Uterus (tissue), 4 donors: ENCODE results near the gene TMEM178A. TPM values are rescaled to one million over a fixed set of nuclear protein-coding genes. Genes with fewer than 3 reads are reported as not detected.

Experiments used
- DNase-seq, 2 donors: peaks; one replicate each; pipeline ENCODE4 v3.0.0-alpha.2; 2019 to 2020
- H3K27ac ChIP-seq, 2 donors: fragments of 200-600 bp; sonication (generic); 1 replicate in 1 of 2; 2 replicates in 1 of 2; pipeline ENCODE4 v1.5.1; 2016 to 2018
- H3K27me3 ChIP-seq, 2 donors: fragments of 200-600 bp; sonication (generic); one replicate each; pipeline ENCODE4 v1.5.1; 2018 to 2019; ENCODE audit warnings: control low read depth in 1 of 2
- H3K36me3 ChIP-seq, 2 donors: fragments of 200-600 bp; sonication (generic); one replicate each; pipeline ENCODE4 v1.5.1; 2019; ENCODE audit warnings: control low read depth in 1 of 2
- H3K4me1 ChIP-seq, 2 donors: fragments of 200-600 bp; sonication (generic); one replicate each; pipeline ENCODE4 v1.5.1; 2018 to 2019; ENCODE audit warnings: control low read depth in 1 of 2
- H3K4me3 ChIP-seq, 2 donors: fragments of 200-600 bp; sonication (generic); 1 replicate in 1 of 2; 2 replicates in 1 of 2; pipeline ENCODE4 v1.5.1; 2018 to 2019; ENCODE audit warnings: mild to moderate bottlenecking in 1 of 2
- H3K9me3 ChIP-seq, 2 donors: fragments of 200-600 bp; sonication (generic); one replicate each; pipeline ENCODE4 v1.5.1; 2019; ENCODE audit warnings: control low read depth in 1 of 2
- CTCF ChIP-seq, 4 experiments: fragments of 200-600 bp in 2 of 4; fragments of 450-650 bp in 2 of 4; sonication (generic) in 2 of 4; IDR thresholded peaks; one replicate each; pipeline ENCODE4 v1.5.1; 2016 to 2019; ENCODE audit warnings: antibody characterized with exemption in 4 of 4, mild to moderate bottlenecking in 2 of 4, moderate library complexity in 1 of 4
- POLR2A ChIP-seq, 2 donors: fragments of 450-650 bp; IDR thresholded peaks; one replicate each; pipeline ENCODE4 v1.6.1; 2016; ENCODE audit warnings: antibody characterized with exemption in 2 of 2, mild to moderate bottlenecking in 1 of 2, moderate library complexity in 1 of 2
- intact Hi-C: fragments of 100-400 bp; cut with DNase I; formaldehyde crosslinking; loops from one replicate; pipeline ENCODE4 v1.15.1; 2023; ENCODE audit warnings: low total_unique reads
- total RNA-seq, 4 donors: library from RNA; depleted of rRNA in 3 of 4; stranded (reverse); fragments of >200 nt in 3 of 4; gene quantifications; one replicate each; pipeline versions ENCODE4 v1.1.0 to v1.2.4, GENCODE V29; 2014 to 2023
- donor health status: DM: yes; HTN: yes; CAD: no.

TMEM178A gene
- total RNA-seq, 4 donors from 2014 or later, result 3.1 to 3.9 TPM; not detected in 2

DNA sequence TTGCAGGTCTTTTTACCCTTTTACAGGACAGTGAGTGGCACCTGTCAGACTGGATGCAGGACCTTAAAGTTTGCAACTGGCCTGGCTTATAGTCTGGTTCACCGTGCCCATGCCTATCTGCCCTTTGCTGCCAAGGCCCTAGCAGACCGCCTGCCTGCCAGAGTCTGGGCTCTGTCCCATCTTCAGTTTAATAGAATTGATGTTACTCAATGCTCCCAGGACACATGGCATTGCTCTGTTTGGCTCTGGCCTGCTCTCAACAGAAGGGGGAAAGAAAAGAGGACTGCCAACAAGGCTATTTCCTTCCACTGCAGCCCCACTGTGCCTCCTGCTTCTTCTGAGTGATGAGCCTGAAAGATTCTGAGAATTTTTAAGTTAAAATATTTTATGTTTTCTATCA, 25.6 kb upstream of the TMEM178A start:
- DNase-seq, result no peak
- TF ChIP-seq POLR2A (IDR thresholded peaks at IDR 0.05) (no peak), CTCF (IDR thresholded peaks at IDR 0.05) (no peak)
- Histone ChIP-seq H3K4me1 (no peaks in the 10 kb centered on the region), H3K36me3 (no peaks in the 10 kb centered on the region), H3K27ac (no peak overlapping the region), H3K27me3 (no peaks in the 10 kb centered on the region), H3K4me3 (no peak overlapping the region), H3K9me3 (no peaks in the 10 kb centered on the region)
- intact Hi-C loops, result no loop called here

GRCh38 chr2:39640681-39641080, 25.0 kb upstream of the TMEM178A start:
- no peak for DNase-seq
- H3K36me3 ChIP-seq, result no peaks in the 10 kb centered on the region
- intact Hi-C loops, result no loop called here
- no peaks in the 10 kb centered on the region for H3K27me3 ChIP-seq
- no peak for TF ChIP-seq CTCF (IDR thresholded peaks at IDR 0.05)
- TF ChIP-seq POLR2A (IDR thresholded peaks at IDR 0.05), result no peak
- H3K27ac ChIP-seq, result no peak overlapping the region
- no peaks in the 10 kb centered on the region for H3K9me3 ChIP-seq
- H3K4me1 ChIP-seq, result no peaks in the 10 kb centered on the region
- H3K4me3 ChIP-seq, result no peak overlapping the region

DNA sequence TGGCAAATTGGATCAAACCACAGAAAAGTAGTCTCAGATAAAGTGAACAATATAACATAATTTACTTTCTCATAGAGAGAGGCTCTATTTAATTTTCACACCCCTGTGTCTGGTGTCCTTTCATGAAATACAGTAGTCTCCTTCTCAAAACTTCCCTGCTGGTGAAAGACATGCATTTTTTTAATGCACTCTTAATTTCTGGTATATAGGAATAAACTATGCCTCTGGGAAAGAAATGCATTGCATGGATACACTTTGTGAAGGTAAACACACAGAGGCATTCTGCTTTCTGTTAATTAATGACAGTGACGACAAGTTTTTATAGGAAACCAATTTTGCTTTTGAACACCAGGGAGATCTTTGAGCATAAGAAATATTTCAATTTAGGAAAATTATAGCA, 24.1 kb upstream of the TMEM178A start:
- Histone ChIP-seq H3K4me1 (no peaks in the 10 kb centered on the region), H3K4me3 (no peak overlapping the region), H3K27me3 (no peaks in the 10 kb centered on the region), H3K27ac (no peak overlapping the region), H3K9me3 (no peaks in the 10 kb centered on the region), H3K36me3 (no peaks in the 10 kb centered on the region)
- no peak for DNase-seq
- intact Hi-C loops, result no loop called here
- TF ChIP-seq POLR2A (IDR thresholded peaks at IDR 0.05) (no peak), CTCF (IDR thresholded peaks at IDR 0.05) (no peak)

GRCh38 chr2:39642051-39642718, 23.5 kb upstream of the TMEM178A start:
- H3K27me3 ChIP-seq, result no peaks in the 10 kb centered on the region
- no peak for DNase-seq
- TF ChIP-seq CTCF (IDR thresholded peaks at IDR 0.05) (no peak), POLR2A (IDR thresholded peaks at IDR 0.05) (no peak)
- H3K4me1 ChIP-seq, result no peaks in the 10 kb centered on the region
- no peaks in the 10 kb centered on the region for H3K36me3 ChIP-seq
- H3K4me3 ChIP-seq, result no peak overlapping the region
- H3K9me3 ChIP-seq, result no peaks in the 10 kb centered on the region
- no peak overlapping the region for H3K27ac ChIP-seq
- intact Hi-C loops, result no loop called here

DNA sequence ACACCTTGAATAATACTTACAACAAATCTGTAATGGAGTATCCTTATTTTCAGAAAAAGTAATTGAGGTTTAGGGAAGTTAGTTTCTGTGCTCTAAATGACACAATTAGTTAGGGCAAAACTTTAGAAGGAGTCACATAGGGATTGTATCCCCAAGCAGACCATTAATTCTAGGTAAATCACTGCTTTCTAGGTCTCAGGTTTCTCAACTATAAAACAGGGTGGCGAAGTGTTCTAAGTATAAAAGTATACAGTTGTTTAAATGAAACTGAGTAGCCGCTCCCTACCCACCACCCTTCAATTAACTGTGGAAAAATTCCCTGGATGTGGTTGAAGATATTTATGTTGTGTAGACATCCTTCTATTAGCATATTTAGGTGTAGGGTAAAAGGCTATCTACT, 19.9 kb upstream of the TMEM178A start:
- no peaks in the 10 kb centered on the region for H3K36me3 ChIP-seq
- H3K4me3 ChIP-seq, result no peak overlapping the region
- DNase-seq, result no peak
- H3K27me3 ChIP-seq, result no peaks in the 10 kb centered on the region
- intact Hi-C loops, result no loop called here
- no peak for TF ChIP-seq POLR2A (IDR thresholded peaks at IDR 0.05)
- TF ChIP-seq CTCF (IDR thresholded peaks at IDR 0.05), result no peak
- no peaks in the 10 kb centered on the region for H3K4me1 ChIP-seq
- no peaks in the 10 kb centered on the region for H3K9me3 ChIP-seq
- no peak overlapping the region for H3K27ac ChIP-seq
